Measurements from ENCODE around the gene CT47C1.

The CT47C1 gene

DNA sequence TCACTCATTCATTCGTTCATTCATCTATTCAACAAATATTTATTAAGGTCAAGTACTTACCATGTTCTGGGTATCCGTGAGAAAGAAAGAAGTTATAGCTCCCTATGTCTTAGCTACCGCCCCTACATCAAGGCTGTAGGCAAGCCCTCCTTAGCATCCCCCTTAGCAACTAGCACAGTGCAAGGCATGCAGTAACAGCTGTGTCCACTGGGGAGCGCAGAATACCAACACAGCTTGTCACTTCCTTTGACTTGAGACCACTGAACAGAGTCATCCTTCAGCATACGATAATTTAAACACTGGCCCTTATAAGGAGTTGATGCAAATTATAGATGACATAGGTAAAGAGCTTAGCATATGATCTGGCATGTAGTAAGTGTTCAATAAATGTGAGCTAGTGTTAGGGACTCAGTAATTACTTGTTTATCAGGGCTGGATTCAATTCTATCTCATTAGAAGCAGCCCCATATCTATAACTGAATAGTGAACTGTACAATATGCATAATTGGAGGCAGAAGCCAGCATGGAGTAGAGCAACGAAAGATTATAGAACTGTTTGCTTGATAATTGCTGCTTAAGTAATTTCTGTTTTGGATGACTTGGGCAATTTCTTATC lies 46.1 kb downstream of the CT47C1 start:
- peak; percentile 58 to 59 for DNase-seq (ENCODE audit: low read depth in 2 of 2)
- TF ChIP-seq, protein P1, sequence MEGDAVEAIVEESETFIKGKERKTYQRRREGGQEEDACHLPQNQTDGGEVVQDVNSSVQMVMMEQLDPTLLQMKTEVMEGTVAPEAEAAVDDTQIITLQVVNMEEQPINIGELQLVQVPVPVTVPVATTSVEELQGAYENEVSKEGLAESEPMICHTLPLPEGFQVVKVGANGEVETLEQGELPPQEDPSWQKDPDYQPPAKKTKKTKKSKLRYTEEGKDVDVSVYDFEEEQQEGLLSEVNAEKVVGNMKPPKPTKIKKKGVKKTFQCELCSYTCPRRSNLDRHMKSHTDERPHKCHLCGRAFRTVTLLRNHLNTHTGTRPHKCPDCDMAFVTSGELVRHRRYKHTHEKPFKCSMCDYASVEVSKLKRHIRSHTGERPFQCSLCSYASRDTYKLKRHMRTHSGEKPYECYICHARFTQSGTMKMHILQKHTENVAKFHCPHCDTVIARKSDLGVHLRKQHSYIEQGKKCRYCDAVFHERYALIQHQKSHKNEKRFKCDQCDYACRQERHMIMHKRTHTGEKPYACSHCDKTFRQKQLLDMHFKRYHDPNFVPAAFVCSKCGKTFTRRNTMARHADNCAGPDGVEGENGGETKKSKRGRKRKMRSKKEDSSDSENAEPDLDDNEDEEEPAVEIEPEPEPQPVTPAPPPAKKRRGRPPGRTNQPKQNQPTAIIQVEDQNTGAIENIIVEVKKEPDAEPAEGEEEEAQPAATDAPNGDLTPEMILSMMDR (IDR thresholded peaks at IDR 0.05; ENCODE audit: low read depth, low read length), result peak; percentile 80
- H3K4me3 ChIP-seq (replicated peaks in 1 of 2; ENCODE audit: low read depth in 2 of 2, low read length in 2 of 2), result no peak overlapping the region

DNA sequence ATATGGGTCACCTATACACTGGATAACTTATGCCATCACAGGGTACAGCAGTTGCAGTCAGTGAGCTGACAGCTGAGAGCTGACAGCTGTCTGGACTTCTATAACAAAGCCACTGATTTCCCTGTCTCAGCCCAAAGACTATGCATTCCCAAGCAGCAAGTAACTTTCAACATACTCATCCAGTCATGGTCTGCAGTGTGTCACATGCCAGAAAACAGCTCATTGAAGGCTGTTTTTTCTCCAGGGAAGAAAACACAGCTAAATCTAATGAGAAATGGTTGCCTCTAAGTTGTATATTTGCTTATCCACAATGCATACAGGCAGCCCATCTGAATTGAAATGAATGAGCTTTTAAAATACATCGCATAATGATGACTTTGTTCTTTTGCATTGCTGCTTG lies 48.5 kb downstream of the CT47C1 start:
- no peak overlapping the region for H3K4me3 ChIP-seq (replicated peaks in 1 of 2; ENCODE audit: low read depth in 2 of 2, low read length in 2 of 2)
- TF ChIP-seq, protein P1 (IDR thresholded peaks at IDR 0.05; ENCODE audit: low read depth, low read length), result no peak
- DNase-seq (ENCODE audit: low read depth in 2 of 2), result peak; percentile 31 to 46
